K562 (cell line): Measurements from ENCODE around the gene SH3PXD2B. TPM values are rescaled to one million over a fixed set of nuclear protein-coding genes. Genes with fewer than 3 reads are reported as not detected.

ENCODE experiments used
- ARHGAP35 ChIP-seq: fragments of 450-650 bp; IDR thresholded peaks from 2 replicates; pipeline ENCODE4 v1.6.1; 2018; ENCODE audit not compliant: partially characterized antibody
- ATF7 ChIP-seq: fragments of 450-650 bp; IDR thresholded peaks from 2 replicates; pipeline ENCODE4 v1.7.1; 2014; ENCODE audit warnings: mild to moderate bottlenecking, moderate library complexity
- CTCF ChIP-seq, 3 experiments: IDR thresholded peaks in 2 of 3; conservative IDR thresholded peaks in 1 of 3; 2 replicates each; pipeline ENCODE4 v1.5.1; 2011 to 2012; ENCODE audit warnings: low read length in 3 of 3, mild to moderate bottlenecking in 3 of 3, control low read depth in 2 of 3, improper control_type of control experiment in 1 of 3, inconsistent platforms in 1 of 3, low read depth in 1 of 3, mixed read lengths in 1 of 3, moderate library complexity in 1 of 3; ENCODE audit not compliant: insufficient read depth in 2 of 3
- EGR1 ChIP-seq: fragments of 450-650 bp; conservative IDR thresholded peaks from 2 replicates; pipeline ENCODE4 v1.6.1; 2017; ENCODE audit warnings: mild to moderate bottlenecking
- GABPA ChIP-seq: fragments of 200-800 bp; sonication (Bioruptor generic); conservative IDR thresholded peaks from 2 replicates; pipeline ENCODE4 v1.6.1; 2016; ENCODE audit warnings: low read depth, missing genetic modification characterization, missing compliant biosample characterization
- HLTF ChIP-seq: fragments of 450-650 bp; IDR thresholded peaks from 2 replicates; pipeline ENCODE4 v1.6.1; 2016
- NUFIP1 ChIP-seq: fragments of 450-650 bp; IDR thresholded peaks from 2 replicates; pipeline ENCODE4 v1.6.1; 2018; ENCODE audit not compliant: partially characterized antibody
- POU5F1 ChIP-seq: fragments of 150-350 bp; IDR thresholded peaks from 2 replicates; pipeline ENCODE4 v1.6.1; 2014; ENCODE audit warnings: borderline replicate concordance, low read length, low read depth, mild to moderate bottlenecking; ENCODE audit not compliant: partially characterized antibody
- PRMT5 ChIP-seq: sonication (generic); formaldehyde crosslinking; IDR thresholded peaks from 2 replicates; pipeline ENCODE4 v1.5.0; 2020; ENCODE audit warnings: missing genetic modification reagents
- RBM39 ChIP-seq: fragments of 200-400 bp; formaldehyde crosslinking; optimal IDR thresholded peaks from 2 replicates; pipeline ENCODE3; 2018; ENCODE audit warnings: low read depth, low read length
- STAT5A ChIP-seq: IDR thresholded peaks from 2 replicates; pipeline ENCODE4 v1.6.1; 2012; ENCODE audit warnings: low read length, inconsistent platforms, borderline replicate concordance
- SUPT5H ChIP-seq: fragments of 450-650 bp; IDR thresholded peaks from 2 replicates; pipeline ENCODE4 v1.6.1; 2016
- TAF15 ChIP-seq: fragments of 200-400 bp; formaldehyde crosslinking; IDR thresholded peaks from 2 replicates; pipeline ENCODE4 v1.6.1; 2017; ENCODE audit warnings: mild to moderate bottlenecking, low read depth, low read length, moderate library complexity
- TAF9B ChIP-seq: fragments of 450-650 bp; IDR thresholded peaks from 2 replicates; pipeline ENCODE4 v1.6.1; 2018; ENCODE audit warnings: mild to moderate bottlenecking; ENCODE audit not compliant: partially characterized antibody
- TEAD4 ChIP-seq, 2 experiments: sonication (generic) in 1 of 2; formaldehyde crosslinking in 1 of 2; IDR thresholded peaks; 2 replicates each; pipeline versions ENCODE4 v1.6.1 to v1.8.0; 2012 to 2022; ENCODE audit warnings: borderline replicate concordance in 1 of 2, inconsistent platforms in 1 of 2, low read length in 1 of 2, mild to moderate bottlenecking in 1 of 2, missing genetic modification reagents in 1 of 2
- TRIM25 ChIP-seq: fragments of 450-650 bp; IDR thresholded peaks from 2 replicates; pipeline ENCODE4 v1.7.0; 2016; ENCODE audit warnings: borderline replicate concordance
- ZBTB8A ChIP-seq: fragments of 450-650 bp; IDR thresholded peaks from 2 replicates; pipeline ENCODE4 v1.6.1; 2018; ENCODE audit warnings: mild to moderate bottlenecking, moderate library complexity; ENCODE audit not compliant: partially characterized antibody
- ZNF174 ChIP-seq: fragments of 250-450 bp; sonication (Bioruptor Pico); IDR thresholded peaks from 2 replicates; pipeline ENCODE4 v1.4.0; 2020; ENCODE audit warnings: mild to moderate bottlenecking
- polyA plus RNA-seq, 8 experiments: library from polyadenylated mRNA; depleted of rRNA in 4 of 8; stranded (reverse) in 5 of 8; unstranded in 3 of 8; fragments of >200 nt; fragmentation: Nextera tagmentation in 2 of 8; fragmentation: Illumina TruSeq in 1 of 8; extraction: Ambion mirVana in 2 of 8; extraction: Trizol in 1 of 8; gene quantifications; 2 replicates each; pipeline versions ENCODE4 v1.2.1 to v1.2.3, GENCODE V29; 2011 to 2014; ENCODE audit warnings: inconsistent platforms in 1 of 8, missing spikeins in 1 of 8
- total RNA-seq, 7 experiments: library from RNA; depleted of rRNA in 6 of 7; stranded (reverse); fragments of >200 nt in 6 of 7; fragmentation: Illumina TruSeq in 2 of 7; extraction: Trizol in 2 of 7; gene quantifications; 2 replicates each; pipeline versions ENCODE4 v1.2.1 to v1.2.3, GENCODE V29; 2011 to 2021; ENCODE audit warnings: low replicate concordance in 1 of 7
- TF ChIP-seq, protein P1 (sequence below): fragments of 250-450 bp; sonication (Bioruptor Pico); IDR thresholded peaks from 2 replicates; pipeline ENCODE4 v1.5.0; 2020; ENCODE audit warnings: mild to moderate bottlenecking, borderline replicate concordance
- TF ChIP-seq, protein P2 (sequence below): fragments of 250-450 bp; sonication (Bioruptor Pico); IDR thresholded peaks from 2 replicates; pipeline ENCODE4 v1.4.0; 2020

SH3PXD2B gene
- total and polyA plus RNA-seq, 9 of the 15 experiments (the other 6 are each of a cell fraction or from before 2014, with no cell fraction given) = 0.04 to 0.66 (median 0.19) TPM

GRCh38 chr5:172443441-172444109 lies 10.8 kb downstream of the SH3PXD2B start (continued):
- TF ChIP-seq, protein P1, sequence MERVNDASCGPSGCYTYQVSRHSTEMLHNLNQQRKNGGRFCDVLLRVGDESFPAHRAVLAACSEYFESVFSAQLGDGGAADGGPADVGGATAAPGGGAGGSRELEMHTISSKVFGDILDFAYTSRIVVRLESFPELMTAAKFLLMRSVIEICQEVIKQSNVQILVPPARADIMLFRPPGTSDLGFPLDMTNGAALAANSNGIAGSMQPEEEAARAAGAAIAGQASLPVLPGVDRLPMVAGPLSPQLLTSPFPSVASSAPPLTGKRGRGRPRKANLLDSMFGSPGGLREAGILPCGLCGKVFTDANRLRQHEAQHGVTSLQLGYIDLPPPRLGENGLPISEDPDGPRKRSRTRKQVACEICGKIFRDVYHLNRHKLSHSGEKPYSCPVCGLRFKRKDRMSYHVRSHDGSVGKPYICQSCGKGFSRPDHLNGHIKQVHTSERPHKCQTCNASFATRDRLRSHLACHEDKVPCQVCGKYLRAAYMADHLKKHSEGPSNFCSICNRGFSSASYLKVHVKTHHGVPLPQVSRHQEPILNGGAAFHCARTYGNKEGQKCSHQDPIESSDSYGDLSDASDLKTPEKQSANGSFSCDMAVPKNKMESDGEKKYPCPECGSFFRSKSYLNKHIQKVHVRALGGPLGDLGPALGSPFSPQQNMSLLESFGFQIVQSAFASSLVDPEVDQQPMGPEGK (CRISPR knock-in tag) = no peak
- TF ChIP-seq TAF9B (no peak), TAF15 (no peak), PRMT5 (CRISPR knock-in tag) (no peak), ARHGAP35 (no peak), ZBTB8A (no peak), HLTF (no peak), ATF7 (peak; percentile 55), ZNF174 (CRISPR knock-in tag) (no peak), EGR1 (peak; percentile 72), TRIM25 (no peak), SUPT5H (no peak), POU5F1 (no peak), GABPA (tag) (0 out of 2 replicates have a peak, but pooled peaks have one; percentile 16), TEAD4 (IDR thresholded peaks at IDR 0.05; ENCODE audit: low read length) (no peak), TEAD4 (CRISPR knock-in tag; IDR thresholded peaks at IDR 0.05; ENCODE audit: borderline replicate concordance) (no peak), NUFIP1 (no peak), RBM39 (no peak), STAT5A (no peak), CTCF (IDR thresholded peaks at IDR 0.05 in 2 of 3, conservative IDR thresholded peaks at IDR 0.05 in 1 of 3; ENCODE audit: insufficient read depth in 2 of 3, low read depth in 1 of 3, low read length in 3 of 3) (no peak)
- TF ChIP-seq, protein P2, sequence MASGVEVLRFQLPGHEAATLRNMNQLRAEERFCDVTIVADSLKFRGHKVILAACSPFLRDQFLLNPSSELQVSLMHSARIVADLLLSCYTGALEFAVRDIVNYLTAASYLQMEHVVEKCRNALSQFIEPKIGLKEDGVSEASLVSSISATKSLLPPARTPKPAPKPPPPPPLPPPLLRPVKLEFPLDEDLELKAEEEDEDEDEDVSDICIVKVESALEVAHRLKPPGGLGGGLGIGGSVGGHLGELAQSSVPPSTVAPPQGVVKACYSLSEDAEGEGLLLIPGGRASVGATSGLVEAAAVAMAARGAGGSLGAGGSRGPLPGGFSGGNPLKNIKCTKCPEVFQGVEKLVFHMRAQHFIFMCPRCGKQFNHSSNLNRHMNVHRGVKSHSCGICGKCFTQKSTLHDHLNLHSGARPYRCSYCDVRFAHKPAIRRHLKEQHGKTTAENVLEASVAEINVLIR = peak; percentile 44; the same call in 1 of the 2 replicates
